ENCODE results near the gene AQP6.

DNA sequence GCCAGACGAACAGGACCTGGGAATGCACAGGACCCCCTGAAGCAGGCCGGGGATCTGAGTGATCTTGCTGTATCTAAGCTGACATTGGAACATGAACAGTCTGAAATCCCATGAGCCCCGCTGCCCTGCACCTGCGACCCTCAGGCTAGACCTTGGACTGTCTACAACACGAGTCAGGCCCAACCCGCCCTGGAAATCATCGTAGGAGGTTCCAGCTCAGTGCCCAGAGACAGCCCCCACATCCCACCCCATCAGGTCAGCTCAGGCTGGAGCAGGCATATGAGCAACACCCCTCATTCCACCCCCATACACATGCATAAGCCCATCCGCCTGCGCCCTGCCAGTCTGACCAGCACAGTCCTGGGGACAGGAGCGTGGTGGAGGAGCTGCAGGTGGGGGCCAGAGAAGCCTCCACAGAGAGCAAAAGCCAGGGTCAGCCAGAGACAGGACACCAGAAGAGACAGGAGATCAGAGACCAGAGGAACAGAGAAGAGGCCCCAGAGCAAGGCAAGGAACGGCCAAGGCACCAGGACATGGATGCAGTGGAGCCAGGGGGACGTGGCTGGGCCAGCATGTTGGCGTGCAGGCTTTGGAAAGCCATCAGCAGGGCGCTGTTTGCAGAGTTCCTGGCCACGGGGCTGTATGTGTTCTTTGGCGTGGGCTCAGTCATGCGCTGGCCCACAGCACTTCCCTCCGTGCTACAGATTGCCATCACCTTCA, at the start of gene AQP6:
- TF ChIP-seq, protein P1, sequence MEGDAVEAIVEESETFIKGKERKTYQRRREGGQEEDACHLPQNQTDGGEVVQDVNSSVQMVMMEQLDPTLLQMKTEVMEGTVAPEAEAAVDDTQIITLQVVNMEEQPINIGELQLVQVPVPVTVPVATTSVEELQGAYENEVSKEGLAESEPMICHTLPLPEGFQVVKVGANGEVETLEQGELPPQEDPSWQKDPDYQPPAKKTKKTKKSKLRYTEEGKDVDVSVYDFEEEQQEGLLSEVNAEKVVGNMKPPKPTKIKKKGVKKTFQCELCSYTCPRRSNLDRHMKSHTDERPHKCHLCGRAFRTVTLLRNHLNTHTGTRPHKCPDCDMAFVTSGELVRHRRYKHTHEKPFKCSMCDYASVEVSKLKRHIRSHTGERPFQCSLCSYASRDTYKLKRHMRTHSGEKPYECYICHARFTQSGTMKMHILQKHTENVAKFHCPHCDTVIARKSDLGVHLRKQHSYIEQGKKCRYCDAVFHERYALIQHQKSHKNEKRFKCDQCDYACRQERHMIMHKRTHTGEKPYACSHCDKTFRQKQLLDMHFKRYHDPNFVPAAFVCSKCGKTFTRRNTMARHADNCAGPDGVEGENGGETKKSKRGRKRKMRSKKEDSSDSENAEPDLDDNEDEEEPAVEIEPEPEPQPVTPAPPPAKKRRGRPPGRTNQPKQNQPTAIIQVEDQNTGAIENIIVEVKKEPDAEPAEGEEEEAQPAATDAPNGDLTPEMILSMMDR (IDR thresholded peaks at IDR 0.05; ENCODE audit: extremely low read depth in 1 of 2, insufficient read depth in 1 of 2, low read depth in 1 of 2, low read length in 2 of 2) = no peak
- TF ChIP-seq EZH2 (IDR thresholded peaks at IDR 0.05; ENCODE audit: borderline replicate concordance, low read depth, low read length, severe bottlenecking) = no peak
- no peak for TF ChIP-seq POLR2AphosphoS5 (IDR thresholded peaks at IDR 0.05; ENCODE audit: insufficient read depth, low read depth, low read length)
- no peak for TF ChIP-seq POLR2A (IDR thresholded peaks at IDR 0.05; ENCODE audit: low read depth, low read length)

Data from endothelial cell of umbilical vein (primary cell).